ENCODE measurements around the gene S100A10. TPM values are rescaled to one million over a fixed set of nuclear protein-coding genes. Genes with fewer than 3 reads are reported as not detected.

Gene S100A10
- polyA plus RNA-seq, 1 experiment = 40.3 TPM

DNA sequence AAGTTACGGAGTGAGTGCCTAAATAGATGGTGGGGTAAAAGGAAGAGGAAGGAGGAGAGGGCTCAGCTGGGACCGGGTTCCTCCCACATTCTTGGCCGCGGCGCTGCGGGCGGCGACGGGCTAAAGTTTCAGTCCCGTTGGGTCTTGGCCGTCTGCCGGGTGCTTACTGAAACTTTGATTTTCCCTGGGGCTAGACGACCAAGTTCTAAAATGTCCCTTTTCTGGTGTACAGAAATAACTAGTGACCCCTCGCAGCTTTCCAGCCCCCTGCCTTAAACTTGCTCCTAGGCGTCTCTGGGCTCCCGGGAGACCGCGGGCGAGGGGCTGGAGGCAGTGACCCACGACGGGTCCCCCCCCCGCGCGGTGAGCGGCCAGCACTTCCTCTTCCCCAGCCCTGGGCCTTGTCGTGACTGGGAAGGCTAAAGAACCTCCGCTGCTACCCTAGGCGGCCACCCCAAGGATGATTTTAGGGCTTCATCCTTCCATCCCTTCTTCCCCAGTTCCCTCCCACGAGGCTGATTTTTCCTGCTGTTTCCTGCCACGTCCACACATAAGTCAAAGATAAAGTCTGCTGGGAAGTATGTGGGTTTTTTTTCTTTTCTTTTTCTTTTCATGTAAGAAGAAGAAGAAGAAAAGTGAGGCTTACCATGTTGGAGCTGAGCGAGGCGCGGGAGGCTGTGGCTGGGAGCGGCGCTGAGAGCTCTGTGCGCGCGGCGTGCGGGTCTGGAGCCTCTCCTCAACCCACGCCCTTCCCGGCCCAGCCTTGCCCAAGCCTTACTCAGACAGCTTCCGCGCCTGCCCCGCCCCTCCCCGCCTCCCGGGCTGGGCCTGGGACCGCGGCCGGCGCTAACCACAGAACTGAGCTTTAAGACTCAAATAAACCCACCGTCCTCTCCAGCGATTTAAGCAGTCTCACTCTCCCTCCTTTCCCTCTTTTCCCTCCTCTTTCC lies 42.9 kb upstream of the S100A10 start, which contains the start of gene S100A11:
Gene S100A11, minus strand, starts transcription at position 738 of the 950 bp plus-strand sequence. Its CDS starts 89 bp downstream, at position 649.
- H3K36me3 ChIP-seq (ENCODE audit: control insufficient read depth, insufficient read depth, low read length) = peaks cover 14% of the 10 kb centered on the region
- ChIA-PET POLR2A (interaction anchor here (0.7 to 2.2 kb wide), 2 partner anchors 11 to 199 kb away, joined by 3 to 12 read pairs; no protein-coding TSS in a partner anchor), CTCF (interaction anchor here (1.4 to 6.4 kb wide), 4 partner anchors 10 to 115 kb away, joined by 3 to 61 read pairs (median 9); no protein-coding TSS in a partner anchor)
- no peak for DNase-seq (ENCODE audit: low read depth)
- H3K27me3 ChIP-seq (ENCODE audit: control insufficient read depth, insufficient read depth, low read length) = peaks cover 6% of the 10 kb centered on the region
- H3K4me3 ChIP-seq (ENCODE audit: low read depth, low read length) = peak within 1 kb of the TSS; percentile 92
- TF ChIP-seq, protein P1, sequence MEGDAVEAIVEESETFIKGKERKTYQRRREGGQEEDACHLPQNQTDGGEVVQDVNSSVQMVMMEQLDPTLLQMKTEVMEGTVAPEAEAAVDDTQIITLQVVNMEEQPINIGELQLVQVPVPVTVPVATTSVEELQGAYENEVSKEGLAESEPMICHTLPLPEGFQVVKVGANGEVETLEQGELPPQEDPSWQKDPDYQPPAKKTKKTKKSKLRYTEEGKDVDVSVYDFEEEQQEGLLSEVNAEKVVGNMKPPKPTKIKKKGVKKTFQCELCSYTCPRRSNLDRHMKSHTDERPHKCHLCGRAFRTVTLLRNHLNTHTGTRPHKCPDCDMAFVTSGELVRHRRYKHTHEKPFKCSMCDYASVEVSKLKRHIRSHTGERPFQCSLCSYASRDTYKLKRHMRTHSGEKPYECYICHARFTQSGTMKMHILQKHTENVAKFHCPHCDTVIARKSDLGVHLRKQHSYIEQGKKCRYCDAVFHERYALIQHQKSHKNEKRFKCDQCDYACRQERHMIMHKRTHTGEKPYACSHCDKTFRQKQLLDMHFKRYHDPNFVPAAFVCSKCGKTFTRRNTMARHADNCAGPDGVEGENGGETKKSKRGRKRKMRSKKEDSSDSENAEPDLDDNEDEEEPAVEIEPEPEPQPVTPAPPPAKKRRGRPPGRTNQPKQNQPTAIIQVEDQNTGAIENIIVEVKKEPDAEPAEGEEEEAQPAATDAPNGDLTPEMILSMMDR (IDR thresholded peaks at IDR 0.05; ENCODE audit: insufficient read depth, low read depth, low read length) = no peak

DNA sequence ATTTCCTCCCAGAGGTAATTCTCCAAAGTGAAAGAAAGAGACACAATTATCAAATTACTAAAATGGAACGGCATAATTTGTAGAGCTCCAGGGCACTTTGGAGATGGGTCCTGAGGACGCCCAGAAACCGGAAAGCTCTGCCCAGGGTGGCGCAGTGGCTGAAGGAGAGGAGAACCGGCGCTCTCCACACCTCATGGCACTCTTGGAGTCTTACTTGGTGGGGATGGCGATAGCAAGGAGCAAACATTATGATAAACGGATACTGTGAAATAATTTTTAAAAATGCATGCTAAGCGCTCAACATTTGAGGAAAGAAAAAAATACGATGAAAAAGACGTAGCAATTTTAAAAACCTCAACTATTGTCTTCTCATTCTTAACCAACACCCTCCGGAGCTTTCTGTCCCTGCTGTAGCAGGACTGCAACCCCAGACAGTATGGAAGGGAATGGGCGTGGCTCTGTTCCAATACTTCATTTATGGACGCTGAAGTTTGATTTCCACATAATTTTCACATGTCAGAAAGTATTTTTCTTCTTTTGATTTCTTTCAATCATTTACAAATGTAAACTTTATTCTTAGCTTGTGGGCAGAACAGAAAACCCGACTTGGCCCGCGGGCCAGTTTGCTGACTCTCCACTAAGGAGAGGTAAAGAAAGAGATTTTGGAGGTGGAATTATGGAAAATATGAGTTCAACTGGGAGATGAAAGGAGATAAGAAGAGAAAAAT lies 42.0 kb upstream of the S100A10 start:
- peak overlapping the region; percentile 92 for H3K4me3 ChIP-seq (ENCODE audit: low read depth, low read length)
- TF ChIP-seq, protein P1 (IDR thresholded peaks at IDR 0.05; ENCODE audit: insufficient read depth, low read depth, low read length) = no peak
- peaks cover 3% of the 10 kb centered on the region for H3K27me3 ChIP-seq (ENCODE audit: control insufficient read depth, insufficient read depth, low read length)
- ChIA-PET POLR2A (interaction anchor here (2.2 kb wide), 1 partner anchor 12 kb away, joined by 12 read pairs; no protein-coding TSS in a partner anchor), CTCF (interaction anchor here (0.9 to 6.4 kb wide), 7 partner anchors 9 to 371 kb away, joined by 3 to 61 read pairs (median 4); no protein-coding TSS in a partner anchor)
- peaks cover 15% of the 10 kb centered on the region for H3K36me3 ChIP-seq (ENCODE audit: control insufficient read depth, insufficient read depth, low read length)
- DNase-seq (ENCODE audit: low read depth) = no peak

DNA sequence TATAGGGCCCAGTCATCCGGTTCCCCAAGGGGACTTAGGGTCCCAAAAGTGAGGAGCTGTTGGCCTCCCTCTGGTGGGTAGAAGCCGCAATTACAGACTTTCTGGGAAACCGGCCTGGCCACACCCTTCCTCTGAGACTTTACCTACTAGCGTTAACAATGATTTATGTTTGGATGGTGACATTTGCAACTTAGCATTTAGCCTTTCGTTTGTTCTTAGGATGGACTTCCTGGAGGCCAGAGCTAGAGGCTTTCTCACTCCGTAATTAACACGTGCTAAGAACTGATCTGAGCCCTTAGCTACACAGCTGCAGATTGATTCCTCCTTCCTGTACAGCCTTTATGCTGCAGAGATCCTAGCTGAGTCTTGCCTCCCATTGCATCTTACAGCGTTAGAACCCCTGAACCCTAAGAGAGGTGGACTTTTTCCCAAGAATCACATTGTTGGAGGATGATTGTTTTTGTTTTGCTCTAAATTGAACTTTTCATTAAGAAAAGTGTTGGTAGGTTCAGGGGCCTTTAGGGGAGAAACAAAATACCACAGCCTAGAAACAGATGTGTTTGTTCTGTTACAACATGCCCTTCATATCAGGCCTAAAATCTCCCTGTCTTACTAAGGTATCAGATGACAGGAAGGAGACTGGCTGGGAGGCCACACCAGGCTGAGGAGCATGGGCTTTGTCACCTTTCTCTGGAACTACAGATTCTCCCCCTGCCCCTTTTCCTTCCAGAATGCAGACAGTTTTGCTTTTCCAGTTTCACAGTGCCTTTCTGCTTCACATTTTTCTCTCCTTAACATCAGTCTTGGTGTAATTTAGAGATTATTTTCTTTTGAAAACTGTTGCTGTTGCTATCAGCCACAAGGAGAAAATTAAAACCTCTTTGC lies 41.2 kb upstream of the S100A10 start:
- H3K27me3 ChIP-seq (ENCODE audit: control insufficient read depth, insufficient read depth, low read length) = peaks cover under 1% of the 10 kb centered on the region
- no peak for DNase-seq (ENCODE audit: low read depth)
- TF ChIP-seq, protein P1 (IDR thresholded peaks at IDR 0.05; ENCODE audit: insufficient read depth, low read depth, low read length) = peak; percentile 78
- peak overlapping the region; percentile 92 for H3K4me3 ChIP-seq (ENCODE audit: low read depth, low read length)
- ChIA-PET POLR2A (interaction anchor here (0.6 kb wide), 1 partner anchor 1848 kb away, joined by 3 read pairs; no protein-coding TSS in a partner anchor), CTCF (interaction anchor here (0.7 to 6.4 kb wide), 19 partner anchors 10 to 371 kb away, joined by 3 to 61 read pairs (median 3); no protein-coding TSS in a partner anchor)
- H3K36me3 ChIP-seq (ENCODE audit: control insufficient read depth, insufficient read depth, low read length) = peaks cover 15% of the 10 kb centered on the region

DNA sequence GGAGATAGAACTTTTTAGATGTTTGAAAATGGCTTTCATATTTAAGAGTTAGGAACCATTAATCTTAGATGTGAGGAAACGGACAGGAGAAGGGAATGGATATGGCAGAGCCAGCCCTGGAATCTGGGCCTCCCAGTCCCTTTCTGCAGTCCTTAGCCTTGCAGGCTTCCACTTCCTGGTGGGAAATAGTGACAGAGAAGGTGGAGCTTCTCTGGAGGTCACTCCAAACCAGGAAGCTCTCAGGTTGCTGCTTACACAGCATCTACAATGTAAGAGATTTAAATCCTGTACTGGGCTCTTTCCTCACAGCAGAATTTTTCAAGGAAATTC lies 40.6 kb upstream of the S100A10 start:
- no peak for DNase-seq (ENCODE audit: low read depth)
- POLR2A ChIA-PET = no interaction called here
- CTCF ChIA-PET = interaction anchor here (0.7 to 6.4 kb wide), 17 partner anchors 9 to 145 kb away, joined by 3 to 61 read pairs (median 4); no protein-coding TSS in a partner anchor
- TF ChIP-seq, protein P1 (IDR thresholded peaks at IDR 0.05; ENCODE audit: insufficient read depth, low read depth, low read length) = no peak
- Histone ChIP-seq H3K27me3 (ENCODE audit: control insufficient read depth, insufficient read depth, low read length) (no peaks in the 10 kb centered on the region), H3K4me3 (ENCODE audit: low read depth, low read length) (peak overlapping the region; percentile 92), H3K36me3 (ENCODE audit: control insufficient read depth, insufficient read depth, low read length) (peaks cover 15% of the 10 kb centered on the region)

All from BJ (cell line).